Stimulated activated CD4-positive, alpha-beta T cell treated with anti-CD3 and anti-CD28 coated beads, Interleukin-12 subunit alpha, Interleukin-12 subunit beta, amount 100 ng/mL, for 4 hours (primary cell): ENCODE data around the gene MTMR1.
A peak's percentile ranks its signal among the peaks of the same experiment; 100 is the strongest.

ENCODE experiments used
- DNase-seq: peaks from one replicate; pipeline ENCODE4 v3.0.0-alpha.2; 2020

The MTMR1 gene

DNA sequence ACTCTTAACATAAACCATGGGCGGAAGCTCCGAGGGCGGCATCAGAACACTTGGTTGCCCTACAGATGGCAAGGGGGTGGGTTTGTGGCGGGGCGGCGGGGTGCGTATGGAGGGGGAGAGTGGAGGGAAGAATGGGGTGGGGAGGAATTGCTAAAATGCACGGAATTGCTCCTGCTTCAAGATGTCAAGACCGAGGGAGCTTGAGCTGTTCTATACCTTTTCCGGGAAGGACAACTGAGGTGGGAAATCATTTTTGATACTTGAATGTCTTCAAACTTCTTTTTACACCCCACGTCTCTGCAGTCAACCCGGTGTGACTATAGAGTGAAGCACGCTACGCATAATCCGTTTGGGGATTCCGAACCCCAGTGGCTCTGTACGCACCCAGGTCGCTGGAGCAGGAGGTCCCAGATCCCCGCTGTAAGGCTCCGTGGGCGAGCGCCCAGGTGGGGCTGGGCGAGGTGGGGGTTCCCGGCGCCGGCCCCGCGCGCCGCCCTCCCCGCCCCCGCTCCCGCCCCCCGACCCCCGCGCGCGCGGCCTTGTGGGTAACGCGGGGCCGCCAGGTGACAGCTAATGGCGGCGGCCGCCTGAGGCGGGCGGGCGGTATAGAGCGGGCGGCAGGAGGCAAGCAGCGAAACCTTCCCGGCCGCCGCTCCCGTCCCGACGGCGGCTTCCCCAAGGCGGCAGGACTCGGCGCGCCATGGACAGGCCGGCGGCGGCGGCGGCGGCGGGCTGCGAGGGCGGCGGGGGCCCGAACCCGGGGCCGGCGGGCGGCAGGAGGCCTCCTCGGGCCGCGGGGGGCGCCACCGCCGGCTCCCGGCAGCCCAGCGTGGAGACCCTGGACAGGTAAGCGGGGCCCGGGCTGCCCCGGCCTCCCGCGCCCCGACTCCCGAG, at the start of gene MTMR1:
Gene MTMR1 (plus strand): TSS at position 566 of the 894 bp plus-strand sequence. CDS start 135 bp downstream, at position 701.
- DNase-seq = peak; percentile 56

DNA sequence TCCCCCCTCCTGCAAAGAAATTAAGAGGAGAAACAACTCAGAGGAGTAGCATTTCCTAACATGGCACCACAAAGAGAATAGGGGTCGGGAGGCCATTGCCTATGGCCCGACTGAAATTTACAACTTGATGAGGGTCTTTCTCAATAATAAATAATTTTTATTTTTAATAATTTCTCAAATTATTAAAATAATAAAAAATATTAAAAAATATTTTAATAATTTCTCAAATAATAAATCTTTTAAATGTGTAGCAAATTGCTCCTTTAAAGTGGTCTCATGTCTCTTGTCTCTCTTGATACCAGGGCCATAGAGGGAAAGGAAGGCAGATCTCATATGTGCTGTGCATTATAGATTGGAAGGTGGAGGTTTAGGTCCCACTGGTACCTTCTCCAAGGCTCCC, 49.2 kb upstream of the MTMR1 start:
- DNase-seq = no peak

DNA sequence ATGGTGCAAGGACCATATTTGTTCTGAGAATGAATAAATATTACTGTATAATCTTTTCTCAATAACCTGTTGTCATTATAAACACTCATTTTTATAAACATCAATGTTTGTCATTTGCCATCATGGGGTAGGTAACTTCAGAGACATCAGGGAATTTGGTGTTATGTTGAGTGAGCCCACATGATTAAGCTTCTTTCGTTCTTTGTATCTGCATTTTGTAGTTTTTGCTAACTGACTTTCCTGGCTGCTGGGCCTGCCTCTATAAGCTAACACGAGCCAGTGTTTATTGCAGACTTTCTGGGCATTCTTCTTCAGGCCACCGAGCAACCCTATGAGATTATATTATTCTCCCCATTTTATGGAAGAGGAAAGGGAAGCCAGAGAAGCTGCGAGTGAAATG, 48.8 kb upstream of the MTMR1 start:
- no peak for DNase-seq

- no peak for DNase-seq
These were observed 45.9 kb upstream of the MTMR1 start for GRCh38 chrX:150647331-150647730.

DNA sequence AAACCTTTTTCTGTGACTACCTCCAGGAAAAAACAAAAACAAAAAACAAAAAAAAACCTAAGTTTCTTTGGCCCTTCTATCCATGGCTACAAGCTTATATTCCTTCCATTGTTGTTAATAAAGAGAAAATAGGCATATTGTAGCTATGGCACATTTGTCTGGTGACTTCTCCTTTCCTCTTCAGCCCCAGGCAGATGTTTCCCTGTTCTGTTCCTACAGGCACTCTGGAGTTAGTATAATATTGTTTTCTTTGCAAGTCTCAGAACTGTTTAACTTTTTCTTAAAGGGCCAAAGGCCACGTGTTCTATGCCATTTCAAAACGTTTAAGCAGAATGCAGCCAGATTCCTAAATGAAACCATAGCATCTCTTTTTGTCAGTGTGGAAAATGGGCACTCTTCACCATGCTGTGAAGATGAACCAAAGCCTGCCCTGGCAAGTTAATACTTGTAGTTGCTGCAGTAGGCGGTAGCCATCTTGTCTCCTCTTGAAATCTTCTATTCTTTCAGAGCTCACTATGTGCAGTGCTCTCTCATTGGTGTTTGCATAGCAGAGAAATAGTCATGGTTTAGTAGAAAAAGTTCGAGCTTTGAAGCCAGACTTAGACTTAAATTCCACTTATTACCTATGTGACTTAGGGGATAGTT, 44.8 kb upstream of the MTMR1 start:
- no peak for DNase-seq

- no peak for DNase-seq
These were observed 43.9 kb upstream of the MTMR1 start for GRCh38 chrX:150649096-150649870.

DNA sequence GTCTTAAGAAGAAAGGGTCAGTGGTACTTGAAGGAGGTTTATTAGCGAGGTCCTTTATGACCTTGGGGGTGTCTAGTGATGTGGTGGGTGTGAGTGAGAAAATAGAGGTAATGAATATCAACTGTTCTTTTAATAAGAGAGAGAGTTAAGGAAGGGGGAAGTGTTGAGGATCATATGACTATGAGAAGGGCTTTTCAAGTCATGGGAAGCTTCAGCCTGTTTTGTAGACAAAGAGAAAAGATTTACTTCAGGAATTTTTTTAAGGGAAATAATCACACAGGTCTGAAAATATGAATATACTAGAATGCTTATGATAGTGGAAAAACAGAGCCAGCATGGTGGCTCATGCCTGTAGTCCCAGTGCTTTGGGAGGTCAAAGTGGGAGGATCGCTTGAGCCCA, 41.3 kb upstream of the MTMR1 start:
- DNase-seq = no peak

DNA sequence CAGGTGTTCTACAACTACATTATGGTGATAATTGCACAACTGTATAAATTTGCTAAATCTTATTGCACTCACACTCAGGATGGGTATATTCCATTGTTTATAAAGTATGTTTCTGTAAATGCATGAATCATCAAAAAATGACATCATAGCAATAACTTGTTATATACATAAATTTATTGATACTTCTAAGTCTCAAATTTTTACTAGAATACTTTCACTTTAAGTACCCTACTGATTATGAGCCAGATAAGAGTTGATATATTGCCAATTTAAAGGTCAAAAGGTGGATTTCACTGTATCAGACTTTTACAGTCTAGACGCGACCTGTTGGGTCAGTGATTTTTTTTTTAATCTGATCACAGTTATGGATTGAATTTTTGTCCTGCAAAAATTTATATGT, 37.4 kb upstream of the MTMR1 start:
- no peak for DNase-seq

DNA sequence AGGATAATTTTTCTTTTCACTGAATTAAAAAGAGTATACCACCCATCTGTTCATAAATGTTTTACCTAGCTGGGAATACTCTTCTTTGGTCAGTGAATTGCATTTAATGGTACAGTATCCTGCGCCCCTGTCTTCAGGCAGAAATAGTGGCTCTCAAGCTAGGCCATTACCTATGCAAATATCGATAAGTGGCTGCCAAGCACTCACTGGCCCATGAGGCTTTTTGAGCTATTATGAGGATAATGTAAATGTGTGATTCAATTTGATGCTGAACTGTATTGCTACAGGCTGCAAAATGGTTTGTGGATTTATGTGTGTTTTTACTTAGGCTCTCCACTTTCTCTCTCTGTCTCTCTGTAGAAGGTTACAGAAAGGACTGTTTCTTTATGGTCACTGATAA, 30.1 kb upstream of the MTMR1 start:
- no peak for DNase-seq

DNA sequence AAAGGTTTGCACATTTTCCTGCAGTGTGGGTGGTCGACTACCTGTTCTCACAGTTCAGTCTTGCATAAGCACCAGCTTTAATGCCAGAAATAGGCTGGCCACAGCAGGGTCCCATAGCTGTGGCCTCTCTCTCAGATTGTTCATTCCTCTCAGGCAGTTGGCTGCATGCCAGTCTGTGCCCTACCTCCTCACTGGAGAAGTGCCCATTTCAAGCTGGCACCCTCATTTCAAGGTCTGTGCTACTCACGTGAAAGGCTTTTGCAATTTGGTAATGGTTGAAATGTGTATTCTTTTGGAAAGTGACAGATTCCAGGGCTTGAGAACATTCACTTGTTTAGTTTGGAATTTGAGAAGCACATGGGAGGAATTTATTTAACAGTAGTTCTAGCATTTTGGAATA, 28.9 kb upstream of the MTMR1 start:
- no peak for DNase-seq

DNA sequence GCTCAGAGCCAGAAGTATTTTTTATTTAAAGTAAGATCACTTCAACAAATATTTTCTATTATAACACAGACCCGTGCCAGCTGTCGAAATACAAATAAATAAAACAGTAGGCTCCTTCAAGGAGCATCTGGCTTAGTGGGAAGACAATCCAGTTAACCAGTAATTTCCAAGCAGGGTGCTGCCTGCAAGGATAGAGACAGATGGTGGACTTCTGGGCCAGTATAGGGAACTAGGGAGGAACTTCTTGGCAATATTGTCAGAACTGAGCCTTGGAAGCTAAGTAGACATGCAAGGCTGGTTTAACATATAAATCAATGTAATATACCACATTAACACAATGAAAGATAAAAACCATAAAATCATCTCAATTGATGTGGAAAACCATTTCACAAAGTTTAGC, 17.0 kb upstream of the MTMR1 start:
- no peak for DNase-seq

- DNase-seq = no peak
These were observed 12.2 kb upstream of the MTMR1 start for GRCh38 chrX:150680974-150681373.

- no peak for DNase-seq
These were observed 10.1 kb upstream of the MTMR1 start for GRCh38 chrX:150683112-150683511.

DNA sequence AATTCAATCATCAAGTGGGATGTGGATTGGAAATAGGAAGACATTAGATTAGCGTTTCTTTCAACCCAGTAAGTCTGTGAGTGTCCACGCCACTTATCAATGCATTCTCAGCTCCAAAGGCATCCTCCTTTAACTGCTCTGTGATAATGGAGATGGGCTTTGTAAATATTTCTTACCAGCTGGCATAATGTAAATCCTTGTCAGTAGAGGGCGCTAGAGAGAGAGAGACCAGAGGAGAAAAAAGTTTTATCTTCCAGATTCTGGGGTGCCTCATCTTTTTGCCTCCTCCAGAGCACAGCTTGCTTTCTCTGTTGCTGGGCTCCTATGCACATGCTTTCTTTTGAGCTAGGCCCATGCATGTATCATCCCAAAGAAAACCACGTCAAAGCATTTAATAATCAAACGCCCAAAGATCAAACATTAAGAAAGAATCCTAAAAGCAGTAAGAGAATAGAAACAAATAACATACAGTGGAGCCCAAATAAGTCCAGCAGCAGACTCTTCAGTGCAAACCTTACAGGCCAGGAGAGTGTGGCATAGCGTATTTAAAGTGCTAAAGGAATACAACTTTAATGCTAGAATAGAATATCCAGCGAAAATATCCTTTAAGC, 9.6 kb upstream of the MTMR1 start:
- no peak for DNase-seq

- DNase-seq = no peak
These were observed 4.2 kb upstream of the MTMR1 start for GRCh38 chrX:150688911-150689451.

- no peak for DNase-seq
These were observed 3.1 kb upstream of the MTMR1 start for GRCh38 chrX:150690126-150690525.

DNA sequence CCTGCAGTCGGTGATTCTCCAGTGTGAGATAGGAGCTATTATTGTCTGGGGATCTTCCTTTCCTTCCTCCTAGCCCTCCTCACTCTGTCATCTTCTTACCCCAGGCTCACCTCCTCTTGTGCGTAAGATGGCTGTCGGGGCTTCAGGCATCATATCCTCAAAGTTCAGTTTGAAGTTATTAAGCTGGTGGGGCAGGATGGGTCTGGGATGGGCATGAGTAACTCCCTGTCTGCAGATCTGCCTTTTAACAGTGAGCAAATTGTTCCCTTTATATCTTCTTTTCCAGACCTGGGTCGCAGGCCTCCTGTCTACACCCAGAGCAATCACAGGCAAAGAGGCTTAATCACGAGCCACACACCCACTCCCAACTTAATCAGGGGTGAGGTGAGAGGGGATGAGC, 900 bp upstream of the MTMR1 start:
- no peak for DNase-seq

DNA sequence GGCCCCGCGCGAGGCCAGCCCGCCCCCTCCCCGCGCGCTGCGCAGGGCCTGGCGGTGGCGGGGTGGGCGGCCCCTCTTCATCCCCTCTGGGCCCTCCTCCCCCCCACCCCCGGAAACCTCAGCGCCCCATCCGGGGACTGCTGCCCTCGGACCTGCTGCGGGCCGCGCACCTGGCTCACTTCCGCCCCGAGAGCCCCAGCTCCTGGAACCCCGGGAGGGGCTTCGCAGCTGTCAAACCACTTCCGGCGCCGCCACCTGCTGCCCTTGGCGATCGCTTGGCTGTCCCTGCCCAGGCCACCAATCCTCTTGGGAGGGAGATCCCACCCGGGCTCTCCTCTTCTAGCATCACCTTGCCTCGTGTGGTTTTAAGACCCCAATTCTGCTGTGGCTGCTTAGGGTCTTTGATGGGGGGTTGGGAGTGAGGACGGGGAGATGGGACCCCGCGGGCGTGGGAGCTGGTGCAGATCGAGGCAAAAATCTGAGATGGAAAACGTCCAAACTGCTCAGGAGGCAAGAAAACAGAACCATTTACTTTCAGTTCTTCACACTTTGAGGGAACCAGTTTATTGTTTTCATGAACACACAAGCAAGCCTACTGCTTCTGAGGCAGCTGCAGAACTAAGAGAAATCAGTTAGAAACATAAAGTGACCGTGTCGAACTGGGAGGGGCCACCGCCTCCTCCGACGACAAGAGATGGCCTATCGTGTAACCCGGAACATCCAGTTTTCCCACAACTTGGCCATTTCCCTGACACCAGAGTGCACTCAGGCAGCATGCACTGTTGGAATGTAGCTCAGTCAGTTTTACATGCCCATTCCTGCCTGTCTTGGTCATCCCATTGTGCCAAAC, 754 bp downstream of the MTMR1 start:
- peak; percentile 60 for DNase-seq

GRCh38 chrX:150694738-150695410, 1.7 kb downstream of the MTMR1 start:
- DNase-seq = no peak

DNA sequence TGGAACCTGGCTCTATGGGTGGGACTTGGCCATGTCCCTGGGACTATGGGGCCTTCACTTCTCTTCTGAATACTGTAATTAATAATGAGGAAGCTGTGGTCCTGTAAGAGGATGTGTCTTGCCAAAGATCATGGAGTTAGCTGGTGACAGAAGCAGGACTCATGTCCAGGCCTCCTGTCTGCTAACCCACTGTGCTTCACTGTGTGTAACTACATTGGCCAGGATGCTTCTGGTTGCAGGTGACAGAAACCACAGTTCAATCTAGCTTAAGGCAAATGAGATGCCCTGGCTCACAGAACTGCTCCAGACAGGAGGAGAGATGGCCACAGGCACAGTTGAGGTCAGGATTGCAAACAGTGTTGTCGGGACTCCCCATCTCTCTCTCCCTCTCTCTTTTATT, 3.1 kb downstream of the MTMR1 start:
- DNase-seq = no peak

DNA sequence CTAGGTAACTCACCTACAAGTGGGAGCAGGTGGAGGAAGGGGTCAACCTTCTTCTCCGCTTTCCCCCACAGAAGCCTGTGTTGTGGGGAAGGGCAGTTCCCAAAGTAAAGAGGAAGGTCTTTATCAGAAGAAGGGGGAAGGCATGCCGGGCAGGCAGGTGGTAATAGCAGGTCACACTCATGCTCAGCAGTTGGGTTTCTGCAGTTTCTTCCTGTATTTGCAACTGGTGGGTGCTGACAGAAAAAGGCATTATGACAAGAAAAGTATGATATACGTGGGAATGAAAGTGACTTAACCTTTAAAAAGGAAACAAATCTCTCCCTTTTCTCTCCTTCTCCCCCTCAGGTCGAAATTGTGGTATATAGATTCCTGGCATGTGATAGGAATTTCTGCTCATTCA, 3.7 kb downstream of the MTMR1 start:
- DNase-seq = no peak
